GM12872 (cell line): ENCODE results near the gene DEDD2.

Experiments used
- CTCF ChIP-seq: IDR thresholded peaks from 3 replicates; pipeline ENCODE4 v1.5.1; 2011; ENCODE audit warnings: low read depth, mild to moderate bottlenecking, low read length, moderate library complexity; ENCODE audit not compliant: insufficient read depth

Gene DEDD2

GRCh38 chr19:42149447-42150202, 67.9 kb downstream of the DEDD2 start:
- no peak for TF ChIP-seq CTCF
